GM19468 (cell line): ENCODE results near the gene DPP10.
"Not testable (repeated sequence)": the region's sequence is repeated elsewhere in the genome, so short reads cannot be mapped to it uniquely, and the experiment has no call there.

ENCODE experiments used
- ATAC-seq: cut with Tn5 transposase; IDR thresholded peaks from one replicate; pipeline ENCODE4 v1.9.1; 2021; ENCODE audit warnings: mild to moderate bottlenecking, moderate library complexity, moderate number of reproducible peaks; ENCODE audit not compliant: unreplicated experiment; ENCODE audit errors: extremely low read depth

Gene DPP10

DNA sequence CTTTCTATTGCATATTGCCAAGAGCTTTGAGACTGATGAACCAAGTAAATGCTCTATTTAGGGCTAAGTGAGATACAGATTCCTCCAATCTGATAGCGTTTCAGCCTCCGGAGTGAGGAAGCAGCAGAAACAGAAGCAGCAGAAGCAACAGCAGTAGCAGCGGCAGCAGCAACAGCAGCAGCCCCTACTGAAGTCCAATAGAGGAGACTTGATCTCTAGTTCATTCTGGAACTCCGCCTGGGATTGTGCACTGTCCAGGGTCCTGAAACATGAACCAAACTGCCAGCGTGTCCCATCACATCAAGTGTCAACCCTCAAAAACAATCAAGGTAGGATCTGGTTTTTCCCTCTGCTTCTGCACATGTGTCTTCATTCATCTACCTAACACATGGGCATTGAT lies at the start of gene DPP10:
TSS of gene DPP10 (plus strand) at position 132 of the 400 bp plus-strand sequence.
- no peak for ATAC-seq

DNA sequence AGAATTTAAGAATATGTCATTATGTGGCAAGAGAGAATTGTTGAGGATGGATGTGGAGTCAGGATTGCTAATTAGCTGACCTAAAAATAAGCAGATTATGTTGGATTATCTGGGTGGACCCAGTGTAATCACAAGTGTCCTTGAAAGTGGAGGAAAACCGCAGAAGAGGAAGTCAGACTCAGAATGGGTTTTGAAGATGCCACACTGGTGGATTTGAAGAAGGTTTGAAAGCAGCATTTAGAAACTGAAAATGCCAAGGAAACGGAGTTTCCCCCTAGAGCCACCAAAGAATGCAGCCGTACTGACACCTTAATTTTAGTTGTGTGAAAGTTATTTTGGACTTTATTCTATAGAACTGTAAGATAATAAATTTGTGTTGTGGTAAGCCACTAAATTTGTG lies 41.6 kb upstream of the DPP10 start:
- no peak for ATAC-seq

DNA sequence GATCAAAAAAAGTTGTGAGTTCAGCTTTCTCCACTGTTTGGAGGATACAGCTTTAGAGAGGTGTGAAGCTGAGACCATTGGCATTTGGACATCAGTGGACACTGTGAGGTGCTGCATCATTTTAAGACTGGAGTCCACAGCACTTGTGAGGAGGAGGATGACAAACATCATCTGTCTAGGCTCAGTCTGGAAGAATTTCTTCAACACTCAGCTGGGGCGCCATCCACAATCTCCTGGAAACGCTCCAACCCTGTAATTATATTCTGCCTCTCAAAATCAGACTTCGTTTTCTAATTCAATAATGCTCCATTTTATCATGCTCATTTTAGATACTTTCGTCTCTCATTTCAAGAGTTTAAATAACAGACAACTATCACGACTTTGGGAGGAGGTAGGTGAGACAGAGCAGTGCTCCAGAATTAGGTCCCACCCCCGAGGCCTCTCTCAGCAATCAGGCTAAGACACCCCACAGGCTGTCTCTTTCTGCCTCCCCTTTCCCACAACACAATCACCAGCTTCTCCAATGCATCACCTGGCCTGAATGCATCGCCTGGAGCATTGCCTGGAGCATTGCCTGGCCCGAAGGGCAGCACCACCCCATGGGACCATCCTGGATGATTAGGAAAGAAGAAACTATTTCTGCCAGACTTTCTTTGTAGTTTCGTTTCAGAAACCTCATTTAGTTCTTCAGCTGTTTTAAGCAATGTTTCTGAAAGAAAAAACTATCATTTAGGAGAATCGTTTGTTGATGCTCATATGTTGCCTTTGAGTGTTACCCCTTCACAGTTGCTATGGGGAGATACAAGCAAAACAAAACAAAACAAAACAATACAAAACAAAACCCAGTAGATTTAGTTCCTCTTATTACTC lies 37.0 kb upstream of the DPP10 start:
- no peak for ATAC-seq

GRCh38 chr2:114406347-114406746 lies 36.1 kb upstream of the DPP10 start:
- ATAC-seq, result no peak

GRCh38 chr2:114407353-114407752 lies 35.1 kb upstream of the DPP10 start:
- ATAC-seq, result not testable (repeated sequence)

GRCh38 chr2:114421781-114422180 lies 20.7 kb upstream of the DPP10 start:
- ATAC-seq, result no peak

GRCh38 chr2:114424699-114425098 lies 17.7 kb upstream of the DPP10 start:
- no peak for ATAC-seq

DNA sequence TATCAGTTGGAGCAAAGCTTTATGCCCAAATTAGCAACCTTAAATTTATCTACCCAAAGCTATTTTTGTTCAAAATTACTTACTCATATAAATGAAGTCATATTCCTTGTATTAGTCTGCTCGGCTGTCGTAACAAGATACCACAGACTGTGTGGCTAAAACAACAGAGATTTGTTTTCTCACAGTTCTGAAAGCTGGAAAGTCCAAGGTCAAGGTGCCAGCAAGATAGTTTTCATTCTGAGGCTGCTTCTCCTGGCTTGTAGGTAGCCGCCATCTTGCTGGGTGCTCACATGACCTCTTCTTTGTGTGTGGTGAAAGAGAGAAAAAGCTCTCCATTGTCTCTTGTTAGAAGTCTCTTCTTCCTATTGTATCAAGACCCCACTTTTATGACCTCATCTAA lies 15.7 kb upstream of the DPP10 start:
- ATAC-seq, result no peak

DNA sequence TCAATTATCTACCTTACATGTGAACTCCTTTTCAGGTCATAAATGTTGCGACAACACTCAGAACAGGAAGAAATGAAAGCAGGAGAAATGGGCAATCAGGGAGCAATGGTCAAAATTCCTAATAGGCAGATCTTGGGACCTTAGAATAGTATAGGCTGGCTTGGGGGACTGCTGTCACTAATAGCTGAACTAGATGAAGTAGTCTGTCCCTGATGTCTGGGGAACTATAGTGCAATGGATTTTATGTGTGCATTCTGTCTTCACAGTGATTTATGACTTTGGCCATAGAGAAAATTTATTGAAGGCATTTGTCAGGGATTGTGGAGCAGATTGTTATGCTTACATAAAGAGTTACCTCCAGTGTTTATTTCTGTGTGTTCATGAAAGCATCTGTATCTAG lies 6.1 kb upstream of the DPP10 start:
- no peak for ATAC-seq

DNA sequence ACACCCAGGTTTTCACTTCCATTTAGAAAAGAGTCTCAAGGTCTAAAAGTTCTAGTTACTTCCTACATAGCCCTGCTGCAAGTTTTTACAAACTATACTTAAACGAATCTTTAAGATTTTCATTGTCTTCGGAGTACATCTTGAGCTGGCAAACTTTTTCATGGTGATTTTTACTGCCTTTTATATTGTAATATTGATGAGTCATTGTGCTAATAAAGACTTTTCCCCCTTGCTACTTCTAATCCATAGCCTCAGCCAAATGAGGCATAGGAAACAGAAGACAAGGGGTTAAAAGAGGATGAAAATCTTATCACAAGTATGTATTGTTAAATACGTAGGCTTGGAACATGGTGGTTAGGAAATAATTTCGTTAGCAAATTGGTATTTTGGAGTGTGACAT lies 4.1 kb downstream of the DPP10 start:
- no peak for ATAC-seq

DNA sequence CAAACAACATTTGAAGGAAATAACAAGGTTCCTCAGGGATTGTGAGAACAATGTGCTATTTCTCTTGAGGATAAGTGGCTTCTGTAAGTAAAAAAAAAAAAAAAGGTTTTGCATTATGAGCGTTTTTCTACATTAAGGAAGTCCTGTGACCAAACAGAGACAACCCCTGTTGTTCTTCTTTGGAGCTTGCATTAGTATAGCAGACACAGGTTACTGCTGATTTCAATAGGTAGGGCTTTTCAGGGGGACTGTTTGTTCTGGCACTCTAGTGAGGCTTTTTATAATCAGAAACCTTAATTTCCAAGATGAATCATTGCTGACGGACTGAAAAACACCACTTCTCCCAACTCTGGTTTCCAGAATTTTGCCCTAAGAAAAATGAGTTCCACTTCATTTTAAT lies 8.2 kb downstream of the DPP10 start:
- no peak for ATAC-seq

- no peak for ATAC-seq
Observed at GRCh38 chr2:114456566-114456965, 14.1 kb downstream of the DPP10 start.

GRCh38 chr2:114457956-114458355 lies 15.5 kb downstream of the DPP10 start:
- no peak for ATAC-seq

GRCh38 chr2:114461116-114461515 lies 18.7 kb downstream of the DPP10 start:
- ATAC-seq, result no peak

DNA sequence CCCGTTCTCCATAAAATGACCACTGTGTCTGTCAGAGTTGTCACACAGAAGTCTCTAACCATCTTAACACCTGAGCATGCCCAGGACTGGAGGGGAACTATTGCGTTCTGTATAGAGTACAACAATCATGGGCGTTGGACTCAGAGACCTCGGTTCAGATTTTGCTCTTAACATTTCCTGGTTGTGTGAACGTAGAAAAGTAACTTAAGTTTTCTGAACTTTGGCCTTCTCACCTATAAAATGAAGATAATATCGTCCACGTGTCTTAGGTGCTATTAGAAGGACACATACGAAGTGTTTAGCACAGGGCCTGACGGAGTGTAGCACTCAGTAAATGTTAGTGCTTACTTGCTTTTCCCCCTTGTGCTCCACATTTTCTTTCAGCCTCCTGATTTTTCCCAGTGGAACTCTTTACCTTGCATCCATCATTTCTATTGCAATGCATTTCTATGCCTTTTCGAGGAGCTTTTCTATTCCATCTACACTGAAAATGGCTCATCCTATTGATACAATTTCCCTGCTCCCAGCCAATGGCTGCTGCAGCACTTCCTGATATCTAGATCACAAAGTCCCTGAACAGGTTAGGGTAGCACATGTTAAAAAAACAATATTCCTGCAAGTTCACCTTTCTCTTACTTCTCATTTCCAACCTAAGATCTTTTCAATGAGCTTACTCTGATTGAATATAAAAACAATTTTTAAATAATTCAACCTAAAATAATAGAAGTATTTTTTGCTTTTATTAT lies 22.7 kb downstream of the DPP10 start:
- ATAC-seq, result no peak

GRCh38 chr2:114468343-114468742 lies 25.9 kb downstream of the DPP10 start:
- ATAC-seq, result no peak

DNA sequence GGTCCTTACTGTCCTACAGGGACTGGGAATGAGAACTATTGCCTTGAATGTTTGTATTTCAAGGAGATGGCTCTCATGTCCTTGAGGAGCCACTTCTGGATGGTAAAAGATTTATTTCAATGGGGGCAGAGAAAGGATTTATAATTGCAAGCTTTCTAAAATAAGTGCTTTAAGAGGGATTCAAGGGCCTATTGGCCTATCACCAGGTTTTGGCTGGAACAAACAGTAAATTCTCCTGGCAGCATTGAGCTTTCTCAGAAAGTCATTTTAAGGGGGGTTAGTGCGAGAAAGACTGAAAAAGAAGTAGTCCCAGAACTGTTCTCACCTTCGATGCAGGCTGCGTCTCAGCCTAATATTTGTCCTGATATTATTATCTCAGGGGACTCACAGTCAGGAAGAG lies 29.8 kb downstream of the DPP10 start:
- no peak for ATAC-seq

GRCh38 chr2:114472726-114473125 lies 30.3 kb downstream of the DPP10 start:
- ATAC-seq, result no peak

- ATAC-seq, result no peak
Observed at GRCh38 chr2:114488841-114489530, 46.5 kb downstream of the DPP10 start.

GRCh38 chr2:114495046-114495445 lies 52.6 kb downstream of the DPP10 start:
- ATAC-seq, result no peak

- no peak for ATAC-seq
Observed at GRCh38 chr2:114496959-114497358, 54.5 kb downstream of the DPP10 start.
